ENCODE measurements around the gene RUNX1. TPM values are rescaled to one million over a fixed set of nuclear protein-coding genes. Genes with fewer than 3 reads are reported as not detected.

RUNX1 gene
- total RNA-seq, 1 experiment from 2014 or later = 55.2 TPM

GRCh38 chr21:34928637-34929036, 120.5 kb downstream of the RUNX1 start:
- CTCF ChIA-PET = no interaction called here
- intact Hi-C loops (cut with micrococcal nuclease) = no loop called here
- POLR2A ChIA-PET (ENCODE audit: unreplicated experiment) = no interaction called here
- ATAC-seq = no peak
- H3K4me1 ChIP-seq (ENCODE audit: insufficient read depth, low read length) = peaks cover 8% of the 10 kb centered on the region; the same call in 1 of the 2 replicates
- no peaks in the 10 kb centered on the region for H3K9me2 ChIP-seq (replicated peaks; ENCODE audit: low read length)
- H3K9me3 ChIP-seq (ENCODE audit: low read length) = no peaks in the 10 kb centered on the region
- H3K27ac ChIP-seq (ENCODE audit: low read length) = no peak overlapping the region
- H3K4me2 ChIP-seq (ENCODE audit: low read length) = no peak overlapping the region
- no peak overlapping the region for H3K9ac ChIP-seq (ENCODE audit: low read length)
- no peaks in the 10 kb centered on the region for H3K27me3 ChIP-seq (ENCODE audit: low read length)
- H4K20me1 ChIP-seq (ENCODE audit: low read length) = no peaks in the 10 kb centered on the region
- H2AFZ ChIP-seq (ENCODE audit: low read length) = no peak overlapping the region
- no peak for DNase-seq
- no TSS peak for BruUV-seq (replicated peaks)
- 0 out of 2 replicates have a peak, but pooled peaks cover under 1% of the 10 kb centered on the region for H3K79me2 ChIP-seq (ENCODE audit: low read length)
- TF ChIP-seq EZH2phosphoT487 (IDR thresholded peaks at IDR 0.05; ENCODE audit: borderline replicate concordance, low read length) = no peak
- 0 out of 2 replicates have a peak, but pooled peaks cover 4% of the 10 kb centered on the region for H3K36me3 ChIP-seq (ENCODE audit: low read depth, low read length)
- H3K4me3 ChIP-seq (ENCODE audit: low read length) = no peak overlapping the region
- no peaks in the 10 kb centered on the region for H3F3A ChIP-seq (ENCODE audit: low read length, unreplicated experiment)

GRCh38 chr21:34927992-34928391, 121.1 kb downstream of the RUNX1 start:
- H3K9ac ChIP-seq (ENCODE audit: low read length) = no peak overlapping the region
- H3K79me2 ChIP-seq (ENCODE audit: low read length) = no peaks in the 10 kb centered on the region
- H4K20me1 ChIP-seq (ENCODE audit: low read length) = no peaks in the 10 kb centered on the region
- intact Hi-C loops (cut with micrococcal nuclease) = no loop called here
- DNase-seq (no peak), ATAC-seq (no peak)
- H3K9me3 ChIP-seq (ENCODE audit: low read length) = no peaks in the 10 kb centered on the region
- no peak for TF ChIP-seq EZH2 (IDR thresholded peaks at IDR 0.05; ENCODE audit: low read length, unreplicated experiment)
- TF ChIP-seq EZH2phosphoT487 (IDR thresholded peaks at IDR 0.05; ENCODE audit: borderline replicate concordance, low read length) = no peak
- TF ChIP-seq, protein P1, sequence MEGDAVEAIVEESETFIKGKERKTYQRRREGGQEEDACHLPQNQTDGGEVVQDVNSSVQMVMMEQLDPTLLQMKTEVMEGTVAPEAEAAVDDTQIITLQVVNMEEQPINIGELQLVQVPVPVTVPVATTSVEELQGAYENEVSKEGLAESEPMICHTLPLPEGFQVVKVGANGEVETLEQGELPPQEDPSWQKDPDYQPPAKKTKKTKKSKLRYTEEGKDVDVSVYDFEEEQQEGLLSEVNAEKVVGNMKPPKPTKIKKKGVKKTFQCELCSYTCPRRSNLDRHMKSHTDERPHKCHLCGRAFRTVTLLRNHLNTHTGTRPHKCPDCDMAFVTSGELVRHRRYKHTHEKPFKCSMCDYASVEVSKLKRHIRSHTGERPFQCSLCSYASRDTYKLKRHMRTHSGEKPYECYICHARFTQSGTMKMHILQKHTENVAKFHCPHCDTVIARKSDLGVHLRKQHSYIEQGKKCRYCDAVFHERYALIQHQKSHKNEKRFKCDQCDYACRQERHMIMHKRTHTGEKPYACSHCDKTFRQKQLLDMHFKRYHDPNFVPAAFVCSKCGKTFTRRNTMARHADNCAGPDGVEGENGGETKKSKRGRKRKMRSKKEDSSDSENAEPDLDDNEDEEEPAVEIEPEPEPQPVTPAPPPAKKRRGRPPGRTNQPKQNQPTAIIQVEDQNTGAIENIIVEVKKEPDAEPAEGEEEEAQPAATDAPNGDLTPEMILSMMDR (conservative IDR thresholded peaks at IDR 0.05; ENCODE audit: low read depth, low read length) = no peak
- no peaks in the 10 kb centered on the region for H3F3A ChIP-seq (ENCODE audit: low read length, unreplicated experiment)
- H3K27me3 ChIP-seq (ENCODE audit: low read length) = no peaks in the 10 kb centered on the region
- no peak overlapping the region for H3K4me2 ChIP-seq (ENCODE audit: low read length)
- H2AFZ ChIP-seq (ENCODE audit: low read length) = no peak overlapping the region
- ChIA-PET CTCF (interaction anchor here (0.6 kb wide), 1 partner anchor 62 kb away, joined by 3 read pairs; no protein-coding TSS in a partner anchor), POLR2A (ENCODE audit: unreplicated experiment) (no interaction called here)
- 0 out of 2 replicates have a peak, but pooled peaks cover 4% of the 10 kb centered on the region for H3K36me3 ChIP-seq (ENCODE audit: low read depth, low read length)
- no peak overlapping the region for H3K4me3 ChIP-seq (ENCODE audit: low read length)
- H3K27ac ChIP-seq (ENCODE audit: low read length) = no peak overlapping the region
- peaks cover 8% of the 10 kb centered on the region; the same call in 1 of the 2 replicates for H3K4me1 ChIP-seq (ENCODE audit: insufficient read depth, low read length)
- no peaks in the 10 kb centered on the region for H3K9me2 ChIP-seq (replicated peaks; ENCODE audit: low read length)
- no TSS peak for BruUV-seq (replicated peaks)

DNA sequence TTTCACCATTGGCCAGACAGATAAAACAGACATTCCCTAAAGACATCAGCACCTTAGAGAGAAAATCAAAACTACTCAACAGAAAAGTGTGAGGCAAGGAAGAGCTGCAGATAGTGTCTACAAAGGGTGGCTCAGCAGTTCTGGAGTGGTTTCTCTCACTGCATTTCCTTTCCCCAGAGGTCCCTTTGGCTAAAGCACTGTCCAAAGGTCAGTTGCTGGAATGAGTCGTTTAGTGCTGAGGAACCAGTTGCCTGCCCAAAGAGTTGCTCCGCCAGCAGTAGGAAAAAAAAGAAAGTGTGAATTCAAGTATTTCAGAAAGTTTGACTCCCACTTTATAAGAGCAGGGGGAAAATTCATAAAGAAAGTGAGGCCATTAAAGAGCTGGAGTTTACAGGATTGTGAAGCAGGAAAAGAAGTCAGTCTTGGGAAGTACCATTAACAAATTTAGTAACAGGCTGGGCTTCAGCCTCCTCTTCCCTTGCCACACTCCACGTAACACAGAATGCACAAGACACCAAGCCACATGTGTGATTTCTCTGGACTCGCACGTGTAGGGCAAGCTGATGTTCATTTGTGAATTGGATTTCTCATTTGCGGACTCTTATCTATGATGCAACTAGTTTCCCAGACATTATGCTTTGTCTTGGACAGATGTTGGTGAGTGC, 122.2 kb downstream of the RUNX1 start:
- TF ChIP-seq, protein P1 (conservative IDR thresholded peaks at IDR 0.05; ENCODE audit: low read depth, low read length) = no peak
- no peak for TF ChIP-seq EZH2phosphoT487 (IDR thresholded peaks at IDR 0.05; ENCODE audit: borderline replicate concordance, low read length)
- no peak for TF ChIP-seq EZH2 (IDR thresholded peaks at IDR 0.05; ENCODE audit: low read length, unreplicated experiment)
- no peaks in the 10 kb centered on the region for H4K20me1 ChIP-seq (ENCODE audit: low read length)
- ATAC-seq = peak; percentile 56; the same call in 1 of the 2 replicates
- ChIA-PET CTCF (no interaction called here), POLR2A (ENCODE audit: unreplicated experiment) (no interaction called here)
- no peaks in the 10 kb centered on the region for H3K27me3 ChIP-seq (ENCODE audit: low read length)
- H3K4me2 ChIP-seq (ENCODE audit: low read length) = no peak overlapping the region
- no peaks in the 10 kb centered on the region for H3K9me3 ChIP-seq (ENCODE audit: low read length)
- H3K4me1 ChIP-seq (ENCODE audit: insufficient read depth, low read length) = peaks cover 8% of the 10 kb centered on the region; the same call in 1 of the 2 replicates
- H3K9me2 ChIP-seq (replicated peaks; ENCODE audit: low read length) = no peaks in the 10 kb centered on the region
- peak; percentile 50 for DNase-seq
- no peak overlapping the region for H3K4me3 ChIP-seq (ENCODE audit: low read length)
- H3K36me3 ChIP-seq (ENCODE audit: low read depth, low read length) = 0 out of 2 replicates have a peak, but pooled peaks cover 4% of the 10 kb centered on the region
- H3K79me2 ChIP-seq (ENCODE audit: low read length) = no peaks in the 10 kb centered on the region
- H3K9ac ChIP-seq (ENCODE audit: low read length) = no peak overlapping the region
- H2AFZ ChIP-seq (ENCODE audit: low read length) = no peak overlapping the region
- no peak overlapping the region for H3K27ac ChIP-seq (ENCODE audit: low read length)
- BruUV-seq (replicated peaks) = no TSS peak
- intact Hi-C loops (cut with micrococcal nuclease) = no loop called here
- H3F3A ChIP-seq (ENCODE audit: low read length, unreplicated experiment) = no peaks in the 10 kb centered on the region
